OCI-LY3 (cell line): Measurements from ENCODE around the gene DTX2.

Experiments
- EZH2phosphoT487 ChIP-seq: fragments of 200-600 bp; shearing (Covaris generic); IDR thresholded peaks from 2 replicates; pipeline ENCODE4 v1.6.1; 2018; ENCODE audit warnings: antibody characterized with exemption, mixed run types, low read depth
- TF ChIP-seq, protein P1 (sequence below): fragments of 200-600, 300-600 bp; sonication (generic); IDR thresholded peaks from 2 replicates; pipeline ENCODE4 v1.5.1; 2014; ENCODE audit warnings: antibody characterized with exemption, low read length, low read depth

DNA sequence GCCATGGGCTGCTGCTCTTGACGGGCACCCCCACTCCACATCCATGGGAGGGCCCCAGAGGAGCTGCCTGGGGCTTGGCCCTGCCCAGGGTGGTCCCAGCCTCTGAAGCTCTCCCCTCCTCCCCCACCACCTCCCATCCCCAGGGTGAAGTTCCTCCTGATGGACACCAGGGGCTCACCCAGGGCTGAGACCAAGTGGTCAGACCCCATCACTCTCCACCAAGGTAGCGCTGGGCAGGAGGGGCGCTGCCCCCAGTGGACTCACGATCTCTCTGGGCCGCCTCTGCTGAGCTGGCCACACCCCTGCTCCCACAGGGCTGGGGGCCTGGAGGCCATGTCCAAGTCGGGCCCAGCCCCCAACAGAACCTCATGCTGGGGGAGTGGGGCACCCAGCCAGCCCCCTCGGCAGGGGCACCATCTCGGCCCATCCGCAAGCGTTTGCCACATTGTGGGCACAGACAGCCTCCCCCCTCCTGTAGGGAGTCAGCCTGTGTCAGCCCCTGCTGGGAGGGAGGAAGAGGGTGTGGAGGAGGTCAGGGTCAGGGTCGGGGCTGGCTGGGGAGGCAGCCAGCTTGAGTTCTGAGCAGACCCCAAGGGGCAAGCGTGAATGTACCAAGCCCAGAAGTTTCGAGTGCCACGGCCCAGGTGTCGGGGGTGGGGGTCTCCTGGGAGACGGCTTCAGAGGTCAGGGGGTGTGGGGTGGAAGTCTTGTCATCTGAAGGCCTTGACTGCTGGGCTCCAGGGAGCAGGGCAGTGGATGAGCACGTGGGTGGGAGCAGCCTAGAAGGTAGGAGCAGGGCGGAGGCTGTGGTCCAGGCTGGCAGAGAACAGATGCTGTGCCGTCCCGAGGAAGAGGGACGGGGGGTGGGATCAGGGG is 51.7 kb downstream of the DTX2 start:
- TF ChIP-seq, protein P1, sequence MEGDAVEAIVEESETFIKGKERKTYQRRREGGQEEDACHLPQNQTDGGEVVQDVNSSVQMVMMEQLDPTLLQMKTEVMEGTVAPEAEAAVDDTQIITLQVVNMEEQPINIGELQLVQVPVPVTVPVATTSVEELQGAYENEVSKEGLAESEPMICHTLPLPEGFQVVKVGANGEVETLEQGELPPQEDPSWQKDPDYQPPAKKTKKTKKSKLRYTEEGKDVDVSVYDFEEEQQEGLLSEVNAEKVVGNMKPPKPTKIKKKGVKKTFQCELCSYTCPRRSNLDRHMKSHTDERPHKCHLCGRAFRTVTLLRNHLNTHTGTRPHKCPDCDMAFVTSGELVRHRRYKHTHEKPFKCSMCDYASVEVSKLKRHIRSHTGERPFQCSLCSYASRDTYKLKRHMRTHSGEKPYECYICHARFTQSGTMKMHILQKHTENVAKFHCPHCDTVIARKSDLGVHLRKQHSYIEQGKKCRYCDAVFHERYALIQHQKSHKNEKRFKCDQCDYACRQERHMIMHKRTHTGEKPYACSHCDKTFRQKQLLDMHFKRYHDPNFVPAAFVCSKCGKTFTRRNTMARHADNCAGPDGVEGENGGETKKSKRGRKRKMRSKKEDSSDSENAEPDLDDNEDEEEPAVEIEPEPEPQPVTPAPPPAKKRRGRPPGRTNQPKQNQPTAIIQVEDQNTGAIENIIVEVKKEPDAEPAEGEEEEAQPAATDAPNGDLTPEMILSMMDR: peak; percentile 6; the same call in 1 of the 2 replicates
- no peak for TF ChIP-seq EZH2phosphoT487
